Right lung (tissue), 5 donors: ENCODE measurements around the gene TNIK. TPM values are rescaled to one million over a fixed set of nuclear protein-coding genes. Genes with fewer than 3 reads are reported as not detected.

Experiments
- DNase-seq, 2 donors: peaks; one replicate each; pipeline ENCODE4 v3.0.0-alpha.2; 2013
- polyA plus RNA-seq, 5 donors: library from polyadenylated mRNA; unstranded; fragments of 120-200 nt; gene quantifications; one replicate each; pipeline versions ENCODE4 v1.2.1 to v1.2.3, GENCODE V29; 2013; ENCODE audit warnings: inconsistent platforms in 1 of 5, low replicate concordance in 1 of 5; ENCODE audit not compliant: insufficient read length in 5 of 5, insufficient read depth in 1 of 5

Gene TNIK
- polyA plus RNA-seq, 5 donors, result 11.5 to 21.1 (median 16.2) TPM

DNA sequence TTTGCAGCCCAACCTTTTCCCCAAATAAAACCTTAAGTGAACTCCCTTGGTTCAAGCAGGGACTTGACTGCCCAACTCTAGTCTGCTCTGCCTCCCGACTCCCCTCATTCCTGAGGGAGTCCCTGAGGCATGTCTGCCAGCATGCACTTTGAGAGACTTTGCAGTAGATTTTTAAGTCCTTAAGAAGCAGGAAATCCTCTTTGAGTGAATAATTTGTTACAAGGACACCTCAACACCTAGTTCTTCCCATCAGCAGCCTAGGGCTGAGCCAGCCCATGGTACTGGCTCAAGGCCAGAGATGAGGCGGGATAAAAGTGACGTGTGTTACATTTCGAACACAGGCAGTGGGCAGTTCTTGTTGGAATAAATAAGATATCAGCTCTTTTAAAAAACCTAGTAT is 229.3 kb downstream of the TNIK start:
- DNase-seq, result no peak

DNA sequence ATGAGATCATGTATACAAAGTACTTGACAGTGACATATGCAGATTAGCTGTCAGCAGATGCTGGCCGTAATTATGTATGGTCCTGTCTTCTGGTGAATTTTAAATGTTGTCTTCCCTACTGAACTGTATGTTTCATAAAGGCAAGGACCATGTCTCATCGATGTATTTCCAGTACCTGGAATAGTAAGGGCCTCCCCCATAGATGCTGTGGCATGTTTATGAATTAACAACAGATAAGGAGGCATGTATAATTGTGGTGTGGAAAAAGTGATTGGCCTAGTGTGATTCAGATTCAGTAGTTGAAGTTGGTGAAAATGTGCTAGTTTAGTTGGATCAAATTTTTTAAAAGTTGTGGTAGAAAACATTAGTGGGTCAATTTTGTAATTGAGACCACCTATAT is 231.0 kb downstream of the TNIK start:
- DNase-seq, result no peak

- DNase-seq, result no peak
Observed at GRCh38 chr3:171228240-171228639, 232.0 kb downstream of the TNIK start.

GRCh38 chr3:171227828-171228227 is 232.4 kb downstream of the TNIK start:
- DNase-seq, result no peak

DNA sequence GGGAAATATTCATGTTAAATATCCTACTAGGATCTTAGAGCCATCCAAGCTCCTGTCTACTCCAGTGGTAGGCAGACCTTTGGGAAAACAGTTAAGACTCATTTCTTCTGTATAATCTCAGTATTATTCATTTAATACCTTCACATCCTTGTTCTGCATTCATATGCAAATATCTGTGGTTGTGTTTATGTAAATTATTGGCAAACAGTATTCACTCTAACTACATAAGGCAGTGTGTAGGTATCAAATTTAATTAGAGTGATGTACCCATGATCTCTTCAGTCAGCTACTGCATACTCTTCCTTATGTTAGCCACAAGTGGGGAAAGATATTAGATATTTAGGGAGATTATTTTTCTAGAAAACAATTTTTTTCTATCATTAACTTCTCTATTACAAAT is 232.8 kb downstream of the TNIK start:
- no peak for DNase-seq

DNA sequence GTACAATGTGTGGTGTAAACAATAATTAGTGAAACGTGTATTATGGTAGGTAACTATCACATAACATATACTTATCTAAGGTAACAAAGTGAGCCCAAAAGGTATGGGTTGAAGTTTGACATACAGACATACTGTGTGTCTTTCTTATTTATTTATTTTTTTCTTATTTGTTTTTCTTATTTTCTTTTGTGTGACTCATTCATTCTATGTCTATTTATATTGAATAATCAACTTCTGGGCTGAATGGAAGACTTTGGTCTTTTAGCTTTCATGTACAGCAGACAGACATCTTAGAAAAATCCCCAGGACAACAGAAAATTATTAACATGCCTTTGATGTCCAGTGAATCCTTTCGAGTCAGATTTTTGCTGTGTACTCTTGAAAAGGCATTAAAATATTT is 233.4 kb downstream of the TNIK start:
- DNase-seq, result no peak

- DNase-seq, result no peak
Observed at GRCh38 chr3:171225708-171226107, 234.5 kb downstream of the TNIK start.

DNA sequence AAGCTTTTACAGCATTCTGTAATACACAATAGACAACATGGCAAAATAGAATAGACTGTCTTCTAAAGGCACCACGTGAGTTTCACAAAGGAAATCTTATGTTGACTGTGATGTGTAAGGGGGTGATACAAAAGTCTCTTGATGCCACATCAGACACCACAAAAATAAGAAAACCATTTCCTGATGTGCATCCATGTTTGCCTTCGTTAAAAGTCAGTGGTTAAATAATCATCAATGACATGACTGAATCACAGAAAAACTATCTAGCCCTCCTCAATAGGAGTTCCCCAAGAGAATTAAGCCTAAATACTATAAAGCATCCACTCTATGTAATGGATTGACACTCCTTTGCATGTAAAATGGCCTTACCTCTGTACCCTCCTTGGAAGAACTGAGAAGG is 235.0 kb downstream of the TNIK start:
- DNase-seq, result no peak

DNA sequence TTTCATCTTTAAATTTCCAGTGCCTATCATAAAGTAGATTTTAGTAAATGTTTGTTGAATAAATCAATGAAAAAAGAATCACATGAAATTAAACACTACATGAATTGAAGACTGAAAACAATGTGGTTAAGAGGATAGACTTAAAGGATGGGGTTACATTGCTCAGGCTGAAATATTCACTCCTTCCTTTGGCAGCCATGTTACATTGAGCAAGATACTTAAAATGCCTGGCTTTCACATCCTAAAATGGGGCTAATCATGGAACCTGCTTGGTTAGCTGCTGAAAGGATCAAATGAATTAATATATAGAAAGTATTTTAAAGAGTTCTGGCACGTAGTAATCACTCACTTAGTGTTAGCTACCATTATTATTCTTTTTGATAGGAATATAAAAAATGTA is 236.8 kb downstream of the TNIK start:
- DNase-seq, result no peak

GRCh38 chr3:171222995-171223394 is 237.2 kb downstream of the TNIK start:
- DNase-seq, result no peak

DNA sequence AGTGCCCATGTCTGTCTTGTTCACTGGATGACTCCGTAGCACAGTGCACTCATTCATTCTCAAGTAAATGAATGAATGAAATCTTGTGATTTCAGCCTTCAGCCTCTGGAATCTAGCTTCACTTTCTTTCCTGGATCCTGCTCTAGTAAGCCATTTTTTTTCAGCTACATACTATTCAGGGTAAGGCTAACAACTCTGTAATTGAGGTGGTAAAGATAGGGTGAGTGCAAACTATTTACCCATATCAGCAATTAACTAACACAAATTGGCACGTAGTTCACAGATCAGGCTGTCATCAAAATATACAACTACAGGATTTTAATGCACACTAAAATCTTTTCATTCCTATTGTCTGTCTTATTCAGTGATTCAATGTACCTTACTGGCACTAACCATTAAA is 238.6 kb downstream of the TNIK start:
- DNase-seq, result no peak

DNA sequence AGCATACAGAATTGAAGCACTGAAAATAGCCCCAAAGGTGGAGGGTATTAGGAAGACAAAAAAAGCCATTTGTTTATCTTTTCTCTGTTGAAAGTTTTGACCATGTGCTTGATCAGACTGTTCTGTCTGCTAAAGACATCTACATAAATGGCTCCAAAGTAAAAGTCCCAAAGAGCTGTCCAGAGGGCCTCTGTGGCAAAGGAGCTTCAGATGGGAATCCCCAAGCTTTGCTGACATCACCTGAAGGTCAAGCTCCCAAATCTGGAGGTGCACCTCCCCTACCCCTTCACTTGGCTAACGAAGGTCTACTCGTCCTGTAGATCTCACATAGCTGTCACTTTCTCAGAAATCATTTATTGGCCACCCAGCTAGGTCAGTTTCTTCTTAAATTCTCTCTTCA is 239.1 kb downstream of the TNIK start:
- DNase-seq, result no peak

- DNase-seq, result no peak
Observed at GRCh38 chr3:171219258-171219657, 240.9 kb downstream of the TNIK start.

- no peak for DNase-seq
Observed at GRCh38 chr3:171218069-171218468, 242.1 kb downstream of the TNIK start.

GRCh38 chr3:171213907-171214306 is 246.3 kb downstream of the TNIK start:
- no peak for DNase-seq

- no peak for DNase-seq
Observed at GRCh38 chr3:171213178-171213577, 247.0 kb downstream of the TNIK start.

GRCh38 chr3:171212648-171213047 is 247.6 kb downstream of the TNIK start:
- DNase-seq, result no peak

DNA sequence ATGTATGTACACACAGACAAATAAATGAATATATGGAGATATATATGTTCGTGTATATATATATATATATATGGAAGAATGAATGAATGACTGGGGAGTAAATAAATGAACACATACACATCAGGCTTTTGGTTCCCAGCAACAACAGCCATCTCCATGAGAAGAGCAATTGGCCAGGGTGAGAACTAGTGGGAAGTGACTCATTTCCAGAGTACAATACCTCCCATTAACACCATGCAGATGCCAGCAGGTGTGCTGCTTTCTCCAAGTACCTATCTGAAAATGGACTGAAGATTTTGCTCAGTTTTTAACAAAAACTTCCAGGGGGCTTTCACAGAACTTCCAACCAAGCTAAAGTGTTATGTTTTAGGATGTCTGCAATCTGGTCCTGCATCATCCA is 253.9 kb downstream of the TNIK start:
- no peak for DNase-seq

DNA sequence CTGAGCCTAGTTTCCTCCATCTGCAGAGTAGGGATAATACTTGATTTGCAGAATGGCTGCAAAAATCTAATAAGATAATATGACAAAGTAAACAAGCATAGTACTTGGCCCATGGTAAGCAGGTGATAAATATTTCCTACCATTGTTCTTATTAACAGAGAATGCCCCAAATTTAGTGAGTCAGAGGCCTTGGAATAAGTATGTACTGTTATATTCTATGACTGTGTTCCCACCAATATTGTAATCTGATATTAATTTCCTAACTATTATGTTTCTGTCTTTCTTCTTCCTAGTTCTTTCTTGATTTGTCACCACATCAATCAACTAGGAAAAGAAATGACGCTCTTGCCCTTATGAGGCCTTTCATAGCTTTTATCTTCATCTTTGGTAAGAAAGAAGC is 255.3 kb downstream of the TNIK start:
- no peak for DNase-seq

DNA sequence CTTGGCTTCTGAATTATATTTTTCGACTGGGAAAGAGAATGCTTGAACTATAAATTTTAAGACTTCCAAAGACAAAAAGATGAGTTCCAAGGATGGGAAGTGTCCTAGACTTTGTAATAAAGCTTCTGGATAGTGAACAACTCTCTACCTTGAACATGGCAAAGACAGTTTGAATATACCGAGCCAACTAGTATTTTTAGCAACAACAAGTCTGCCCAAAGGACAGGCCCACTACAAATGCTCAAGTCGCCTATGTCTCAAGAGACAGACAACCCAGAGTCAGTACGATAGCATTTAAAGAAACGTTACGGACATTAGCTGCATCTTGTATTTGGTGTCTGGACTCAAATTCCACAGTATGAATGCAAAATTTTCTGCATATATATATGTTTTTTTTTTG is 258.4 kb downstream of the TNIK start:
- no peak for DNase-seq

DNA sequence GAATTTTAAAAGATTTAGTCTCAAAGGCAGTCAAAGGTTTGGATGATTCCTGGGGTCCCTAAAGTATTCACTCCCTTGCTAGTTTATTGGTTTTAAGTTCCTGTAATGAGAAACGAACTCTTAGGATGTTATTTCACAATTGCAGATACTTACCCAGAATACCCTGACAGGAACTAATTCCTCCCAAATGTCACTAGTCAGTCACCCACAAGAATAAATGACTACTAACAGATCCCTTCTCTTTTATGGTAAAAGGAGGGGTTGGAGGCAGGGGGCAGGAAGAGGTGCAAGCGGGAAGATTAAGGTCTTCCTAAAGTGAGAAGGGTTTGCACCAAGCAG is 259.5 kb downstream of the TNIK start:
- DNase-seq, result no peak

GRCh38 chr3:171200052-171200749 is 260.0 kb downstream of the TNIK start:
- DNase-seq, result no peak

- DNase-seq, result no peak
Observed at GRCh38 chr3:171199473-171199829, 260.8 kb downstream of the TNIK start.

DNA sequence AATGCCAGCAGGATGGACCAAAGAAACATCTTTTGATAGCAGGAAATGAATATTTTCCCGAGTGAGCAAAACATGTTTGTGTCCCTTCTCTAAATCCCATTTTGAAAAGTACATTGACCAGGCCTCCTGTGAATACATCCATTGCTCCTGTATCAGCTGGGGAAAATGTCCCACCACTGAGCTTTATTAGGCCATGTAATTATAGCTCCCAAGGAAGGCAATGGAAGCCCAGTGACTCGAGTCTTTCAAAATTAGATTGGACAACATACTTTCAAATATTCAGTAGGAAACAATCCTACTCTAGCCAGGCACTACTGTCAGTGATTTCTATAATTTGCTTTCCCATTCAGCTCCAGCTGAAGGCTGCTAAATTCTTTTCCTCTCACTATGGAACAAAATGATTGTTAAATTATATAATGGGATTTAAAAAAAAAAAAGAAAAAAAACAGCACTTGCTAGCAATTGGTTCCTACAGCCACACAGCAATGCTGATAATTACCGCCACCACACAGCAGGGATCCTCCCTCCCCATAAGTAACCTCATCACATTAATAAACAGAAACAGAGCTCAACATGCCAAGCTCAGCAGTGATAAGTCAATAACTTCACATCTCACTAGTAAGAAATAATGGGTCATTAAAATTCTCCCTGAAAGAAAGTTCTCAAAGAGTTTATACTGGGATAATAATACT is 261.3 kb downstream of the TNIK start:
- no peak for DNase-seq
